GM12878 (cell line): ENCODE results near the gene FXYD6. TPM values are rescaled to one million over a fixed set of nuclear protein-coding genes. Genes with fewer than 3 reads are reported as not detected.

Experiments used
- ATAC-seq: fragments of 200-7000 bp; cut with Tn5 transposase; 3 replicates; pipeline ENCODE4 v1.9.1; 2020; ENCODE audit warnings: mild to moderate bottlenecking, moderate library complexity
- BruUV-seq: library from RNA; stranded (reverse); fragments of 400-500 nt; replicated peaks from 2 replicates; lab custom pipeline; 2021; lab: Mats Ljungman, UMichigan
- CTCF ChIA-PET: fragments of 300-600 bp; sonication (Branson Sonifier 250); formaldehyde crosslinking; extraction: SDS; loops from one replicate; lab custom pipeline; 2021; ENCODE audit warnings: inconsistent platforms; lab: Yijun Ruan, JAX
- POLR2A ChIA-PET: fragments of 350-600 bp; formaldehyde crosslinking; extraction: SDS; loops from one replicate; lab custom pipeline; 2021; ENCODE audit warnings: inconsistent platforms; lab: Charles Lee
- RAD21 ChIA-PET: fragments of 300-600 bp; sonication (Branson Sonifier 250); formaldehyde crosslinking; loops from one replicate; lab custom pipeline; 2023; ENCODE audit warnings: antibody characterized with exemption; ENCODE audit not compliant: unreplicated experiment; lab: Charles Lee
- SMC1A ChIA-PET: fragments of 300-600 bp; sonication (Branson Sonifier 250); formaldehyde crosslinking; loops from one replicate; lab custom pipeline; 2023; ENCODE audit not compliant: unreplicated experiment, uncharacterized antibody; lab: Charles Lee
- DNase-seq: peaks from one replicate; pipeline ENCODE4 v3.0.0-alpha.2; 2011; ENCODE audit warnings: low read depth, low spot score
- FAIRE-seq: peaks from 3 replicates; lab custom pipeline; 2011; peaks lifted over from hg19 to GRCh38; lab: Jason Lieb, UNC
- H2AFZ ChIP-seq: 2 replicates; pipeline ENCODE4 v1.6.0; 2011; ENCODE audit warnings: low read depth, low read length, control low read depth; ENCODE audit not compliant: control insufficient read depth
- H3K27ac ChIP-seq: 2 replicates; pipeline ENCODE4 v1.5.1; 2011; ENCODE audit warnings: control low read depth; ENCODE audit not compliant: control insufficient read depth, insufficient read depth
- H3K27me3 ChIP-seq, 2 experiments: replicated peaks in 1 of 2; 2 replicates each; pipeline versions ENCODE4 v1.6.0 to v1.6.1; 2011; ENCODE audit warnings: low read length in 1 of 2; ENCODE audit not compliant: control insufficient read depth in 2 of 2, insufficient read depth in 2 of 2
- H3K36me3 ChIP-seq, 2 experiments: 2 replicates each; pipeline ENCODE4 v1.5.1; 2011; ENCODE audit warnings: low read length in 1 of 2; ENCODE audit not compliant: control insufficient read depth in 2 of 2, insufficient read depth in 2 of 2
- H3K4me1 ChIP-seq: 2 replicates; pipeline ENCODE4 v1.6.1; 2011; ENCODE audit warnings: mild to moderate bottlenecking, low read length, moderate library complexity, mixed read lengths; ENCODE audit not compliant: control insufficient read depth, insufficient read depth
- H3K4me2 ChIP-seq: 2 replicates; pipeline ENCODE4 v1.6.0; 2011; ENCODE audit warnings: control low read depth; ENCODE audit not compliant: control insufficient read depth, insufficient read depth
- H3K4me3 ChIP-seq: fragments of 200-600 bp; sonication (generic); 2 replicates; pipeline ENCODE4 v1.5.1; 2016
- H3K79me2 ChIP-seq: 2 replicates; pipeline ENCODE4 v1.6.0; 2011; ENCODE audit warnings: low read length; ENCODE audit not compliant: control insufficient read depth, insufficient read depth
- H3K9ac ChIP-seq: 2 replicates; pipeline ENCODE4 v1.8.0; 2011; ENCODE audit warnings: low read length, control low read depth, mixed read lengths; ENCODE audit not compliant: control insufficient read depth, insufficient read depth
- H3K9me3 ChIP-seq: replicated peaks from 3 replicates; pipeline ENCODE4 v1.5.1; 2011; ENCODE audit warnings: mild to moderate bottlenecking, low read length; ENCODE audit not compliant: control insufficient read depth, insufficient read depth
- H4K20me1 ChIP-seq: 2 replicates; pipeline ENCODE4 v1.6.0; 2011; ENCODE audit not compliant: control insufficient read depth, insufficient read depth
- CHD2 ChIP-seq: IDR thresholded peaks from 2 replicates; pipeline ENCODE4 v1.6.1; 2011; ENCODE audit warnings: low read depth, low read length, improper control_type of control experiment, borderline replicate concordance
- CUX1 ChIP-seq: IDR thresholded peaks from 2 replicates; pipeline ENCODE4 v1.6.1; 2012; ENCODE audit warnings: improper control_type of control experiment, low read depth, low read length; ENCODE audit not compliant: insufficient replicate concordance
- KLF5 ChIP-seq: fragments of 450-650 bp; IDR thresholded peaks from 2 replicates; pipeline ENCODE4 v1.6.1; 2014; ENCODE audit warnings: mild to moderate bottlenecking; ENCODE audit not compliant: partially characterized antibody
- MLLT1 ChIP-seq: fragments of 450-650 bp; IDR thresholded peaks from 2 replicates; pipeline ENCODE4 v1.6.1; 2016; ENCODE audit warnings: mild to moderate bottlenecking
- NRF1 ChIP-seq: conservative IDR thresholded peaks from 2 replicates; pipeline ENCODE4 v1.6.1; 2011; ENCODE audit warnings: mild to moderate bottlenecking, low read depth, low read length, improper control_type of control experiment
- RFX5 ChIP-seq: IDR thresholded peaks from 2 replicates; pipeline ENCODE4 v1.6.1; 2011; ENCODE audit warnings: low read depth, low read length, improper control_type of control experiment
- SMAD1 ChIP-seq: fragments of 450-650 bp; IDR thresholded peaks from 2 replicates; pipeline ENCODE4 v1.6.1; 2018; ENCODE audit warnings: mild to moderate bottlenecking, low read depth; ENCODE audit not compliant: partially characterized antibody
- USF1 ChIP-seq: IDR thresholded peaks from 2 replicates; pipeline ENCODE4 v1.6.1; 2011; ENCODE audit warnings: borderline replicate concordance, low read depth, mild to moderate bottlenecking, moderate library complexity, mixed read lengths, low read length; ENCODE audit not compliant: insufficient read depth; ENCODE audit errors: extremely low read length
- WGBS: methylation state at CpG from one replicate; pipeline ENCODE4 v1.1.6; 2016; ENCODE audit warnings: low lambda C conversion rate; ENCODE audit not compliant: insufficient replicate concordance, insufficient coverage; ENCODE audit errors: missing lambda C conversion rate; 5-methylcytosine and 5-hydroxymethylcytosine counted together
- in situ Hi-C: fragments of 300-500 bp; cut with MboI; formaldehyde crosslinking; loops from 9 replicates; pipeline ENCODE4 v1.14.3; 2018; ENCODE audit warnings: mixed read lengths
- intact Hi-C: fragments of 100-400 bp; cut with micrococcal nuclease; formaldehyde crosslinking; loops from one replicate; pipeline ENCODE4 v1.14.2; 2022; ENCODE audit not compliant: unreplicated experiment
- polyA plus RNA-seq, 11 experiments: library from polyadenylated mRNA; depleted of rRNA in 4 of 11; unstranded in 6 of 11; stranded (reverse) in 5 of 11; fragments of >200 nt; fragmentation: Nextera tagmentation in 4 of 11; fragmentation: Illumina TruSeq in 1 of 11; extraction: Ambion mirVana in 4 of 11; extraction: Trizol in 1 of 11; gene quantifications; 1 replicate in 1 of 11; 2 replicates in 10 of 11; pipeline versions ENCODE4 v1.2.1 to v1.2.3, GENCODE V29; 2011 to 2016; ENCODE audit warnings: inconsistent platforms in 2 of 11, missing spikeins in 2 of 11, low read depth in 1 of 11
- total RNA-seq, 4 experiments: library from RNA; depleted of rRNA in 3 of 4; stranded (reverse); fragments of >200 nt in 3 of 4; fragmentation: Illumina TruSeq in 1 of 4; extraction: Trizol in 1 of 4; gene quantifications; 2 replicates each; pipeline versions ENCODE4 v1.2.1 to v1.2.3, GENCODE V29; 2013 to 2021

Gene FXYD6
- total and polyA plus RNA-seq, 10 of the 15 experiments (the other 5 are each of a cell fraction or from before 2014, with no cell fraction given): 0.09 to 2.0 (median 0.23) TPM; not detected in 2

GRCh38 chr11:117816151-117816741 lies 60.2 kb downstream of the FXYD6 start:
- RAD21 ChIA-PET: interaction anchor here (0.8 to 22.6 kb wide), 22 partner anchors 9 to 635 kb away, joined by 3 to 393 read pairs (median 6); partner anchors contain the start of genes IL10RA and PCSK7
- ATAC-seq (no peak), DNase-seq (no peak), FAIRE-seq (no peak)
- Histone ChIP-seq H3K79me2 (peaks cover 2% of the 10 kb centered on the region; the same call in 1 of the 2 replicates), H4K20me1 (no peaks in the 10 kb centered on the region), H3K9me3 (no peaks in the 10 kb centered on the region), H3K27ac (peak overlapping the region; percentile 87), H3K4me2 (peak overlapping the region; percentile 90), H3K36me3 (no peaks in the 10 kb centered on the region), H3K4me1 (peaks cover 55% of the 10 kb centered on the region), H3K9ac (peak overlapping the region; percentile 66), H3K4me3 (peak overlapping the region; percentile 11; the same call in 1 of the 2 replicates), H3K27me3 (no peaks in the 10 kb centered on the region)
- POLR2A ChIA-PET: interaction anchor here (1.0 to 4.8 kb wide), 9 partner anchors 8 to 389 kb away, joined by 3 to 47 read pairs (median 6); partner anchors contain the start of gene FXYD2
- in situ Hi-C loops: no loop called here
- intact Hi-C loops: loop anchor here (5.0 to 10.0 kb wide), 4 partner anchors 209 to 1891 kb away; partner anchors contain the start of genes KMT2A, PCSK7 and RNF214
- TSS peak; percentile 27 for BruUV-seq
- 89% methylated on average over 20 of the region's 20 CpGs for WGBS
- SMC1A ChIA-PET: interaction anchor here (0.6 to 11.7 kb wide), 26 partner anchors 11 to 585 kb away, joined by 3 to 318 read pairs (median 5); partner anchors contain the start of genes IL10RA and PCSK7
- CTCF ChIA-PET: interaction anchor here (0.7 to 16.0 kb wide), 33 partner anchors 8 to 590 kb away, joined by 3 to 503 read pairs (median 5); partner anchors contain the start of gene TMPRSS13
- no peak for TF ChIP-seq KLF5
- TF ChIP-seq MLLT1: peak; percentile 78
- TF ChIP-seq SMAD1: no peak
- no peak for TF ChIP-seq CUX1
- TF ChIP-seq CHD2: no peak
- no peak for TF ChIP-seq RFX5
- no peak for TF ChIP-seq USF1
- no peak for TF ChIP-seq NRF1
- TF ChIP-seq, all 136 proteins: peak for 1
- no peak overlapping the region; the same call in 1 of the 2 replicates for H2AFZ ChIP-seq
